DND-41 (cell line): ENCODE results near the gene TRIOBP.
"Not testable (repeated sequence)": the region's sequence is repeated elsewhere in the genome, so short reads cannot be mapped to it uniquely, and the experiment has no call there.

Source experiments
- ATAC-seq: fragments of 200-7000 bp; cut with Tn5 transposase; 3 replicates; pipeline ENCODE4 v1.9.1; 2021; ENCODE audit warnings: low read depth; ENCODE audit not compliant: insufficient read depth
- DNase-seq: peaks from one replicate; pipeline ENCODE4 v3.0.0-alpha.2; 2020
- H2AFZ ChIP-seq: 2 replicates; pipeline ENCODE4 v1.6.0; 2012; ENCODE audit warnings: low read depth, low read length
- H3K27ac ChIP-seq: 2 replicates; pipeline ENCODE4 v1.5.1; 2012; ENCODE audit warnings: low read length, inconsistent platforms
- H3K27me3 ChIP-seq: fragments of 200-600 bp; sonication (generic); 2 replicates; pipeline ENCODE4 v1.6.0; 2012; ENCODE audit warnings: low read length, mild to moderate bottlenecking, inconsistent platforms; ENCODE audit not compliant: insufficient read depth, poor library complexity
- H3K36me3 ChIP-seq: 2 replicates; pipeline ENCODE4 v1.5.1; 2012; ENCODE audit warnings: low read length, inconsistent platforms; ENCODE audit not compliant: insufficient read depth
- H3K4me1 ChIP-seq: 2 replicates; pipeline ENCODE4 v1.5.1; 2012; ENCODE audit warnings: mild to moderate bottlenecking, low read length; ENCODE audit not compliant: insufficient read depth
- H3K4me2 ChIP-seq: 2 replicates; pipeline ENCODE4 v1.6.0; 2012; ENCODE audit warnings: mild to moderate bottlenecking, moderate library complexity, low read length, inconsistent platforms; ENCODE audit not compliant: insufficient read depth
- H3K4me3 ChIP-seq, 2 experiments: fragments of 200-600 bp in 1 of 2; shearing (Covaris generic) in 1 of 2; 2 replicates each; pipeline ENCODE4 v1.5.1; 2012 to 2016; ENCODE audit warnings: inconsistent platforms in 2 of 2, low read length in 2 of 2, mild to moderate bottlenecking in 2 of 2, low read depth in 1 of 2, moderate library complexity in 1 of 2
- H3K79me2 ChIP-seq: 2 replicates; pipeline ENCODE4 v1.6.0; 2012; ENCODE audit warnings: low read length, inconsistent platforms; ENCODE audit not compliant: insufficient read depth
- H3K9ac ChIP-seq: 2 replicates; pipeline ENCODE4 v1.6.0; 2012; ENCODE audit warnings: low read depth, mild to moderate bottlenecking, inconsistent platforms, low read length, moderate library complexity
- H3K9me3 ChIP-seq: 2 replicates; pipeline ENCODE4 v1.5.1; 2012; ENCODE audit warnings: low read length, moderate library complexity, mild to moderate bottlenecking, inconsistent platforms; ENCODE audit not compliant: insufficient read depth, severe bottlenecking
- H4K20me1 ChIP-seq: 2 replicates; pipeline ENCODE4 v1.6.0; 2012; ENCODE audit warnings: low read length; ENCODE audit not compliant: insufficient read depth
- EZH2 ChIP-seq: IDR thresholded peaks from 3 replicates; pipeline ENCODE4 v1.6.1; 2012; ENCODE audit warnings: borderline replicate concordance, low read depth, mild to moderate bottlenecking, moderate library complexity, low read length, inconsistent platforms; ENCODE audit not compliant: severe bottlenecking
- TF ChIP-seq, protein P1 (sequence below): IDR thresholded peaks from 2 replicates; pipeline ENCODE4 v1.5.1; 2012; ENCODE audit warnings: borderline replicate concordance, low read length, moderate library complexity, mild to moderate bottlenecking; ENCODE audit not compliant: poor library complexity, severe bottlenecking; ENCODE audit errors: extremely low read depth

The TRIOBP gene

DNA sequence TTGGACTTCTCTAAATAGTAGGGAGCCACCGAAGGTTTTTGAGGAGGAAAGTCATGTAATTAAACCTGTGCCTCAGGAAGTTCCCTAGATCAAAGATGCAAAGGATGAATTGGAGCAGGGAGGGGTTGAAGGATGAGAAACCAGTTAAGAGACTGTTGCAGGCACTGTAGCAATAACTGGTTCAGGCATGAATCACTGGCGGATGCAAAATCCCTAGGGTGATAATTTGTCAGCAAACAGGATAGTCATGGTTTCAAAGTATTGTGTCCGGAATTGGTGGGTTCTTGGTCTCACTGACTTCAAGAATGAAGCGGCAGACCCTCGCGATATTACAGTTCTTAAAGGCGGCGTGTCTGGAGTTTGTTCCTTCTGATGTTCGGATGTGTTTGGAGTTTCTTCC lies 19.9 kb downstream of the TRIOBP start:
- Histone ChIP-seq H3K4me3 (no peak overlapping the region), H3K9ac (no peak overlapping the region), H3K4me2 (no peak overlapping the region), H3K36me3 (no peaks in the 10 kb centered on the region), H2AFZ (no peak overlapping the region), H3K79me2 (no peaks in the 10 kb centered on the region), H3K27ac (no peak overlapping the region), H3K4me1 (no peaks in the 10 kb centered on the region), H3K9me3 (no peaks in the 10 kb centered on the region), H3K27me3 (no peaks in the 10 kb centered on the region), H4K20me1 (no peaks in the 10 kb centered on the region)
- TF ChIP-seq, protein P1, sequence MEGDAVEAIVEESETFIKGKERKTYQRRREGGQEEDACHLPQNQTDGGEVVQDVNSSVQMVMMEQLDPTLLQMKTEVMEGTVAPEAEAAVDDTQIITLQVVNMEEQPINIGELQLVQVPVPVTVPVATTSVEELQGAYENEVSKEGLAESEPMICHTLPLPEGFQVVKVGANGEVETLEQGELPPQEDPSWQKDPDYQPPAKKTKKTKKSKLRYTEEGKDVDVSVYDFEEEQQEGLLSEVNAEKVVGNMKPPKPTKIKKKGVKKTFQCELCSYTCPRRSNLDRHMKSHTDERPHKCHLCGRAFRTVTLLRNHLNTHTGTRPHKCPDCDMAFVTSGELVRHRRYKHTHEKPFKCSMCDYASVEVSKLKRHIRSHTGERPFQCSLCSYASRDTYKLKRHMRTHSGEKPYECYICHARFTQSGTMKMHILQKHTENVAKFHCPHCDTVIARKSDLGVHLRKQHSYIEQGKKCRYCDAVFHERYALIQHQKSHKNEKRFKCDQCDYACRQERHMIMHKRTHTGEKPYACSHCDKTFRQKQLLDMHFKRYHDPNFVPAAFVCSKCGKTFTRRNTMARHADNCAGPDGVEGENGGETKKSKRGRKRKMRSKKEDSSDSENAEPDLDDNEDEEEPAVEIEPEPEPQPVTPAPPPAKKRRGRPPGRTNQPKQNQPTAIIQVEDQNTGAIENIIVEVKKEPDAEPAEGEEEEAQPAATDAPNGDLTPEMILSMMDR, result no peak
- TF ChIP-seq EZH2, result no peak
- ATAC-seq (no peak), DNase-seq (no peak)

DNA sequence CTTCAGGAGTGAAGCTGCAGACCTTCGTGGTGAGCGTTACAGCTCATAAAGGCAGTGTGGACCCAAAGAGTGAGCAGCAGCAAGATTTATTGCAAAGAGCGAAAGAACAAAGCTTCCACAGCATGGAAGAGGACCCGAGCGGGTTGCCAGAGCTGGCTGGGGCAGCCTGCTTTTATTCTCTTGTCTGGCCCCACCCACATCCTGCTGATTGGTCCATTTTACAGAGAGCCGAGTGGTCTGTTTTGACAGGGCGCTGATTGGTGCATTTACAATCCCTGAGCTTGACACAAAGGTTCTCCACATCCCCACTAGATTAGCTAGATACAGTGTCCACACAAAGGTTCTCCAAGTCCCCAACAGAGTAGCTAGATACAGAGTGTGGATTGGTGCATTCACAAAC lies 20.4 kb downstream of the TRIOBP start:
- H3K4me2 ChIP-seq, H3K9ac ChIP-seq, ATAC-seq, H3K4me1 ChIP-seq, H3K36me3 ChIP-seq, H3K27ac ChIP-seq, H3K4me3 ChIP-seq, H4K20me1 ChIP-seq, H3K27me3 ChIP-seq, H3K9me3 ChIP-seq, H3K79me2 ChIP-seq, H2AFZ ChIP-seq: not testable (repeated sequence)
- peak; percentile 18 for DNase-seq

DNA sequence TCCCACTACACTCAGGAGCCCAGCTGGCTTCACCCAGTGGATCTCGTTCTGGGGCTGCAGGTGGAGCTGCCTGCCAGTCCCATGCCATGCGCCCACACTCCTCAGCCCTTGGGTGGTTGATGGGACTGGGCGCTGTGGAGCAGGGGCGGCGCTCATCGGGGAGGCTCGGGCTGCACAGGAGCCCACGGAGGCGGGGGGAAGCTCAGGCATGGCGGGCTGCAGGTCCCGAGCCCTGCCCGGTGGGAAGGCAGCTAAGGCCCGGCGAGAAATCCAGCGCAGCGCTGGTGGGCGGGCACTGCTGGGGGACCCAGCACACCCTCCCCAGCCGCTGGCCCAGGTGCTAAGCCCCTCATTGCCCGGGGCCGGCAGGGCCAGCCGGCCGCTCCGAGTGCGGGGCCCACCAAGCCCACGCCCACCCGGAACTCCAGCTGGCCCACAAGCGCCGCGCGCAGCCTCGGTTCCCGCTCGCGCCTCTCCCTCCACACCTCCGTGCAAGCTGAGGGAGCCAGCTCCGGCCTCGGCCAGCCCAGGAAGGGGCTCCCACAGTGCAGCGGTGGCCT lies 21.0 kb downstream of the TRIOBP start:
- not testable (repeated sequence) for H3K9ac ChIP-seq, H3K4me3 ChIP-seq, H3K9me3 ChIP-seq, H2AFZ ChIP-seq, H3K27me3 ChIP-seq, H4K20me1 ChIP-seq, H3K4me1 ChIP-seq, H3K36me3 ChIP-seq, H3K27ac ChIP-seq, H3K4me2 ChIP-seq, H3K79me2 ChIP-seq, ATAC-seq, DNase-seq

DNA sequence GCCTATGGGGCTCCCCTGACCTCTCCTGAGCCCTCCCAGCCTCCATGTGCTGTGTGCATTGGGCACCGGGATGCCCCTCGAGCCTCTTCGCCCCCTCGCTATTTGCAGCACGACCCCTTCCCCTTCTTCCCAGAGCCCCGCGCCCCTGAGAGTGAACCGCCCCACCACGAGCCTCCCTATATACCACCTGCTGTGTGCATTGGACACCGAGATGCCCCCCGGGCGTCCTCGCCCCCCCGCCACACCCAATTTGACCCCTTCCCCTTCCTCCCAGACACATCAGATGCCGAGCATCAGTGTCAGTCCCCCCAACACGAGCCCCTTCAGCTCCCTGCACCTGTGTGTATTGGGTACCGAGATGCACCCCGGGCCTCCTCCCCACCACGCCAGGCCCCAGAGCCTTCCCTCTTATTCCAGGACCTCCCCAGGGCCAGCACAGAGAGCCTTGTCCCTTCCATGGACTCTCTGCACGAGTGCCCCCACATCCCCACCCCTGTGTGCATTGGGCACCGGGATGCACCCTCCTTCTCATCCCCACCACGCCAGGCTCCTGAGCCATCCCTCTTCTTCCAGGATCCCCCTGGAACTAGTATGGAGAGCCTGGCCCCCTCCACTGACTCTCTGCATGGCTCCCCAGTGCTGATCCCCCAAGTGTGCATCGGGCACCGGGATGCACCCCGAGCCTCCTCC lies 28.8 kb downstream of the TRIOBP start:
- H3K36me3 ChIP-seq, result no peaks in the 10 kb centered on the region
- TF ChIP-seq, protein P1, result no peak
- no peak for TF ChIP-seq EZH2
- no peaks in the 10 kb centered on the region for H3K79me2 ChIP-seq
- no peak overlapping the region for H3K4me3 ChIP-seq
- H3K4me2 ChIP-seq, result no peak overlapping the region
- no peaks in the 10 kb centered on the region for H3K4me1 ChIP-seq
- no peaks in the 10 kb centered on the region for H3K9me3 ChIP-seq
- no peak for DNase-seq
- no peaks in the 10 kb centered on the region for H3K27me3 ChIP-seq
- H2AFZ ChIP-seq, result no peak overlapping the region
- no peak for ATAC-seq
- H3K27ac ChIP-seq, result no peak overlapping the region
- no peak overlapping the region for H3K9ac ChIP-seq
- no peaks in the 10 kb centered on the region for H4K20me1 ChIP-seq
